IMR-90 (cell line): ENCODE data around the gene CUEDC2. TPM values are rescaled to one million over a fixed set of nuclear protein-coding genes. Genes with fewer than 3 reads are reported as not detected.
A peak's percentile ranks its signal among the peaks of the same experiment; 100 is the strongest.

Source experiments
- ATAC-seq: fragments of 200-7000 bp; cut with Tn5 transposase; 2 replicates; pipeline ENCODE4 v1.9.1; 2020; ENCODE audit warnings: low read depth, mild to moderate bottlenecking, moderate library complexity
- BruUV-seq: library from RNA; stranded (reverse); fragments of 400-500 nt; replicated peaks from 2 replicates; lab custom pipeline; 2021; lab: Mats Ljungman, UMichigan
- CTCF ChIA-PET: fragments of 300-600 bp; formaldehyde crosslinking; extraction: SDS; loops from one replicate; lab custom pipeline; 2021; ENCODE audit warnings: antibody characterized with exemption; lab: Yijun Ruan, JAX
- POLR2A ChIA-PET: fragments of 300-600 bp; sonication (Branson Sonifier 250); formaldehyde crosslinking; loops from one replicate; lab custom pipeline; 2022; ENCODE audit warnings: antibody characterized with exemption; ENCODE audit not compliant: unreplicated experiment; lab: Charles Lee
- DNase-seq: peaks from one replicate; pipeline ENCODE4 v3.0.0; 2013
- H2AFZ ChIP-seq: replicated peaks from 2 replicates; pipeline ENCODE3; 2013; ENCODE audit warnings: low read length, mild to moderate bottlenecking; ENCODE audit not compliant: poor library complexity
- H2AK5ac ChIP-seq: 2 replicates; pipeline ENCODE4 v1.6.1; 2013; ENCODE audit warnings: low read depth, low read length, inconsistent platforms
- H2AK9ac ChIP-seq: replicated peaks from 2 replicates; pipeline ENCODE3; 2013; ENCODE audit warnings: mild to moderate bottlenecking, low read depth, low read length, moderate library complexity; ENCODE audit not compliant: poor library complexity
- H2BK120ac ChIP-seq: 2 replicates; pipeline ENCODE4 v1.6.1; 2013; ENCODE audit warnings: low read depth, low read length, inconsistent platforms
- H2BK15ac ChIP-seq: 3 replicates; pipeline ENCODE4 v1.6.1; 2013; ENCODE audit warnings: low read depth, low read length, inconsistent platforms
- H2BK20ac ChIP-seq: 2 replicates; pipeline ENCODE4 v1.6.1; 2013; ENCODE audit warnings: low read depth, mild to moderate bottlenecking, inconsistent platforms, low read length, moderate library complexity
- H2BK5ac ChIP-seq: 2 replicates; pipeline ENCODE4 v1.6.1; 2013; ENCODE audit warnings: mild to moderate bottlenecking, low read depth, low read length, inconsistent platforms; ENCODE audit not compliant: poor library complexity, severe bottlenecking
- H3K14ac ChIP-seq: replicated peaks from 2 replicates; pipeline ENCODE4 v1.6.1; 2013; ENCODE audit warnings: low read depth, low read length, inconsistent platforms
- H3K18ac ChIP-seq: 2 replicates; pipeline ENCODE4 v1.6.1; 2013; ENCODE audit warnings: low read depth, low read length, control low read depth
- H3K23ac ChIP-seq: 2 replicates; pipeline ENCODE4 v1.6.1; 2013; ENCODE audit warnings: low read depth, low read length, inconsistent platforms
- H3K27ac ChIP-seq: 2 replicates; pipeline ENCODE4 v1.5.1; 2013; ENCODE audit warnings: mild to moderate bottlenecking, control low read depth, low read length; ENCODE audit not compliant: insufficient read depth
- H3K27me3 ChIP-seq: 2 replicates; pipeline ENCODE4 v1.6.1; 2013; ENCODE audit warnings: low read length; ENCODE audit not compliant: control insufficient read depth, insufficient read depth
- H3K36me3 ChIP-seq: 2 replicates; pipeline ENCODE4 v1.6.1; 2013; ENCODE audit warnings: low read length, mixed read lengths; ENCODE audit not compliant: control insufficient read depth, insufficient read depth
- H3K4ac ChIP-seq: 2 replicates; pipeline ENCODE4 v1.6.1; 2013; ENCODE audit warnings: low read depth, low read length, inconsistent platforms
- H3K4me1 ChIP-seq: 2 replicates; pipeline ENCODE4 v1.6.1; 2013; ENCODE audit warnings: low read length, mixed read lengths; ENCODE audit not compliant: control insufficient read depth, insufficient read depth
- H3K4me2 ChIP-seq: 2 replicates; pipeline ENCODE4 v1.6.1; 2013; ENCODE audit warnings: low read depth, mild to moderate bottlenecking, control low read depth, low read length, moderate library complexity
- H3K4me3 ChIP-seq: 2 replicates; pipeline ENCODE4 v1.5.1; 2013; ENCODE audit warnings: low read depth, mild to moderate bottlenecking, control low read depth, low read length, moderate library complexity; ENCODE audit not compliant: insufficient read depth
- H3K56ac ChIP-seq: 2 replicates; pipeline ENCODE4 v1.6.1; 2013; ENCODE audit warnings: low read length, inconsistent platforms; ENCODE audit not compliant: insufficient read depth; ENCODE audit errors: extremely low read depth
- H3K79me1 ChIP-seq, 2 experiments: 2 replicates each; pipeline ENCODE4 v1.6.1; 2013; ENCODE audit warnings: low read length in 2 of 2, inconsistent platforms in 1 of 2, low read depth in 1 of 2
- H3K9ac ChIP-seq: 2 replicates; pipeline ENCODE4 v1.6.1; 2013; ENCODE audit warnings: low read depth, low read length, control low read depth
- H3K9me1 ChIP-seq: 2 replicates; pipeline ENCODE4 v1.6.1; 2013; ENCODE audit warnings: low read length, inconsistent platforms; ENCODE audit not compliant: insufficient read depth
- H3K9me3 ChIP-seq: 2 replicates; pipeline ENCODE4 v1.6.1; 2013; ENCODE audit warnings: low read length; ENCODE audit not compliant: control insufficient read depth, insufficient read depth
- H4K20me1 ChIP-seq: 2 replicates; pipeline ENCODE4 v1.6.1; 2013; ENCODE audit warnings: low read length, inconsistent platforms; ENCODE audit not compliant: insufficient read depth
- H4K5ac ChIP-seq: 2 replicates; pipeline ENCODE4 v1.6.1; 2013; ENCODE audit warnings: mild to moderate bottlenecking, low read depth, low read length, control low read depth
- H4K8ac ChIP-seq, 2 experiments: 2 replicates each; pipeline ENCODE4 v1.6.1; 2013; ENCODE audit warnings: low read depth in 2 of 2, low read length in 2 of 2, control low read depth in 1 of 2, inconsistent platforms in 1 of 2
- H4K91ac ChIP-seq: 2 replicates; pipeline ENCODE4 v1.6.1; 2013; ENCODE audit warnings: low read depth, low read length, inconsistent platforms; ENCODE audit not compliant: insufficient read depth
- BHLHE40 ChIP-seq: fragments of 150-350 bp; IDR thresholded peaks from 2 replicates; pipeline ENCODE4 v1.6.1; 2016; ENCODE audit warnings: mild to moderate bottlenecking, low read depth, low read length
- CEBPB ChIP-seq: IDR thresholded peaks from 2 replicates; pipeline ENCODE4 v1.6.1; 2012; ENCODE audit warnings: low read depth, low read length, improper control_type of control experiment
- FOS ChIP-seq: fragments of 150-350 bp; IDR thresholded peaks from 2 replicates; pipeline ENCODE4 v1.6.1; 2016; ENCODE audit warnings: low read depth, low read length
- MAFK ChIP-seq: IDR thresholded peaks from 2 replicates; pipeline ENCODE4 v1.6.1; 2012; ENCODE audit warnings: low read depth, low read length, improper control_type of control experiment
- MAZ ChIP-seq: IDR thresholded peaks from 2 replicates; pipeline ENCODE4 v1.6.1; 2012; ENCODE audit warnings: low read depth, mild to moderate bottlenecking, low read length, improper control_type of control experiment, moderate library complexity, borderline replicate concordance
- NFE2L2 ChIP-seq: fragments of 150-350 bp; IDR thresholded peaks from 2 replicates; pipeline ENCODE4 v1.6.1; 2016; ENCODE audit warnings: low read depth, mild to moderate bottlenecking, low read length
- POLR2A ChIP-seq: IDR thresholded peaks from 2 replicates; pipeline ENCODE4 v1.6.1; 2012; ENCODE audit warnings: mild to moderate bottlenecking, low read depth, low read length
- RAD21 ChIP-seq: IDR thresholded peaks from 2 replicates; pipeline ENCODE4 v1.6.1; 2012; ENCODE audit warnings: low read length, improper control_type of control experiment
- RFX5 ChIP-seq: IDR thresholded peaks from 2 replicates; pipeline ENCODE4 v1.8.0; 2012; ENCODE audit warnings: low read depth, mild to moderate bottlenecking, low read length, moderate library complexity
- SMC3 ChIP-seq: fragments of 150-350 bp; IDR thresholded peaks from 2 replicates; pipeline ENCODE4 v1.6.1; 2016; ENCODE audit warnings: low read depth, mild to moderate bottlenecking, antibody characterized with exemption, low read length, moderate library complexity
- USF2 ChIP-seq: fragments of 150-350 bp; IDR thresholded peaks from 2 replicates; pipeline ENCODE4 v1.6.1; 2017; ENCODE audit warnings: mild to moderate bottlenecking, antibody characterized with exemption, low read length, low read depth
- WGBS, 2 experiments: methylation state at CpG; one replicate each; pipeline versions ENCODE4 v1.1.5 to v1.1.7; 2013; ENCODE audit warnings: missing lambda C conversion rate in 2 of 2; ENCODE audit not compliant: insufficient read length in 1 of 2; ENCODE audit errors: extremely low coverage in 2 of 2; 5-methylcytosine and 5-hydroxymethylcytosine counted together
- dilution Hi-C: fragments of 300-500 bp; cut with HindIII; formaldehyde crosslinking; loops from one replicate; pipeline ENCODE4 v1.14.3; 2018; ENCODE audit warnings: low sequenced_read_pairs; ENCODE audit not compliant: unreplicated experiment
- in situ Hi-C: fragments of 300-500 bp; cut with MboI; formaldehyde crosslinking; loops from 3 replicates; pipeline ENCODE4 v1.14.3; 2019; ENCODE audit warnings: low sequenced_read_pairs, inconsistent platforms, mixed read lengths
- intact Hi-C: fragments of 100-400 bp; cut with micrococcal nuclease; formaldehyde crosslinking; loops from 2 replicates; pipeline ENCODE4 v1.10.0; 2022
- polyA plus RNA-seq, 3 experiments: library from polyadenylated mRNA; depleted of rRNA; stranded (reverse); fragments of >200 nt; gene quantifications; 2 replicates each; pipeline ENCODE4 v1.2.3, GENCODE V29; 2012; ENCODE audit warnings: low replicate concordance in 1 of 3
- total RNA-seq: library from RNA; depleted of rRNA; stranded (reverse); fragments of >200 nt; gene quantifications from 2 replicates; pipeline ENCODE4 v1.2.3, GENCODE V29; 2012
- TF ChIP-seq, protein P1 (sequence below): conservative IDR thresholded peaks from 2 replicates; pipeline ENCODE4 v1.5.1; 2012; ENCODE audit warnings: mild to moderate bottlenecking, low read depth, low read length, improper control_type of control experiment
- TF ChIP-seq, protein P2 (sequence below): fragments of 150-350 bp; IDR thresholded peaks from 2 replicates; pipeline ENCODE4 v1.6.1; 2016; ENCODE audit warnings: low read depth, mild to moderate bottlenecking, low read length, moderate library complexity, borderline replicate concordance

CUEDC2 gene
- total and polyA plus RNA-seq, 2 of the 4 experiments (the other 2 are of a cell fraction): 55.7 to 84.9 TPM

DNA sequence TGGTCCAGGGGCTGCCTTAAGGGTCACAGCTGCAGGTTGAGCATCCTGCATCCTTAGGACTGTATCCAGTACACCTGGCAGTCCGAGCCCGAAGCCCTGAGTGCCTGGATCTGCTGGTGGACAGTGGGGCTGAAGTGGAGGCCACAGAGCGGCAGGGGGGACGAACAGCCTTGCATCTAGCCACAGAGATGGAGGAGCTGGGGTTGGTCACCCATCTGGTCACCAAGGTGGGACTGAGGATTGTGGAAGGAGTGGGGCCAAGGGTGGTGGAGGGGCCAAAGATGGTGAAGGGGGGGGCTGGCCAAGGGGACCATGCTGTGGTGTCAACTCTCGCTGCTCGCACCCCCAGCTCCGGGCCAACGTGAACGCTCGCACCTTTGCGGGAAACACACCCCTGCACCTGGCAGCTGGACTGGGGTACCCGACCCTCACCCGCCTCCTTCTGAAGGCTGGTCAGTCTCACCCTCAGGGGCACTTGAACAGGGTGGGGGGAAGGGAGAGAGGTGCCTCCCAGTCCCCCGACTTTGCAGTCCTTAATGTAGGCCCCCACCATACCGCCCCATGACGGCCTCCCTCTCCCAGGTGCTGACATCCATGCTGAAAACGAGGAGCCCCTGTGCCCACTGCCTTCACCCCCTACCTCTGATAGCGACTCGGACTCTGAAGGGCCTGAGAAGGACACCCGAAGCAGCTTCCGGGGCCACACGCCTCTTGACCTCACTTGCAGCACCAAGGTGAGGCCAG lies 31.6 kb downstream of the CUEDC2 start:
- Histone ChIP-seq H2AK5ac (0 out of 2 replicates have a peak overlapping the region, but pooled peaks have one; percentile 5), H2AFZ (no peak overlapping the region), H2AK9ac (peak overlapping the region; percentile 55), H3K9ac (no peak overlapping the region), H3K27me3 (no peaks in the 10 kb centered on the region), H4K5ac (no peak overlapping the region), H3K56ac (no peak overlapping the region), H3K18ac (no peak overlapping the region), H3K4me2 (no peak overlapping the region), H3K27ac (no peak overlapping the region), H3K9me3 (no peaks in the 10 kb centered on the region), H4K91ac (no peak overlapping the region), H3K4me1 (peaks cover 15% of the 10 kb centered on the region), H4K20me1 (peaks cover 6% of the 10 kb centered on the region), H2BK120ac (no peak overlapping the region), H3K14ac (no peak overlapping the region), H3K79me1 (peaks cover 26 to 29% of the 10 kb centered on the region in 2 experiments), H3K36me3 (peaks cover 26% of the 10 kb centered on the region), H2BK20ac (no peak overlapping the region), H2BK5ac (no peak overlapping the region), H3K23ac (no peak overlapping the region), H3K9me1 (peaks cover 6% of the 10 kb centered on the region; the same call in 1 of the 2 replicates), H3K4ac (no peak overlapping the region), H4K8ac (no peak overlapping the region), H2BK15ac (no peak overlapping the region), H3K4me3 (no peak overlapping the region)
- no peak for TF ChIP-seq RAD21
- TF ChIP-seq, protein P1, sequence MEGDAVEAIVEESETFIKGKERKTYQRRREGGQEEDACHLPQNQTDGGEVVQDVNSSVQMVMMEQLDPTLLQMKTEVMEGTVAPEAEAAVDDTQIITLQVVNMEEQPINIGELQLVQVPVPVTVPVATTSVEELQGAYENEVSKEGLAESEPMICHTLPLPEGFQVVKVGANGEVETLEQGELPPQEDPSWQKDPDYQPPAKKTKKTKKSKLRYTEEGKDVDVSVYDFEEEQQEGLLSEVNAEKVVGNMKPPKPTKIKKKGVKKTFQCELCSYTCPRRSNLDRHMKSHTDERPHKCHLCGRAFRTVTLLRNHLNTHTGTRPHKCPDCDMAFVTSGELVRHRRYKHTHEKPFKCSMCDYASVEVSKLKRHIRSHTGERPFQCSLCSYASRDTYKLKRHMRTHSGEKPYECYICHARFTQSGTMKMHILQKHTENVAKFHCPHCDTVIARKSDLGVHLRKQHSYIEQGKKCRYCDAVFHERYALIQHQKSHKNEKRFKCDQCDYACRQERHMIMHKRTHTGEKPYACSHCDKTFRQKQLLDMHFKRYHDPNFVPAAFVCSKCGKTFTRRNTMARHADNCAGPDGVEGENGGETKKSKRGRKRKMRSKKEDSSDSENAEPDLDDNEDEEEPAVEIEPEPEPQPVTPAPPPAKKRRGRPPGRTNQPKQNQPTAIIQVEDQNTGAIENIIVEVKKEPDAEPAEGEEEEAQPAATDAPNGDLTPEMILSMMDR: no peak
- no peak for TF ChIP-seq FOS
- no peak for TF ChIP-seq MAFK
- TF ChIP-seq MAZ: no peak
- no peak for TF ChIP-seq USF2
- TF ChIP-seq POLR2A: no peak
- TF ChIP-seq BHLHE40: no peak
- no peak for TF ChIP-seq RFX5
- TF ChIP-seq, protein P2, sequence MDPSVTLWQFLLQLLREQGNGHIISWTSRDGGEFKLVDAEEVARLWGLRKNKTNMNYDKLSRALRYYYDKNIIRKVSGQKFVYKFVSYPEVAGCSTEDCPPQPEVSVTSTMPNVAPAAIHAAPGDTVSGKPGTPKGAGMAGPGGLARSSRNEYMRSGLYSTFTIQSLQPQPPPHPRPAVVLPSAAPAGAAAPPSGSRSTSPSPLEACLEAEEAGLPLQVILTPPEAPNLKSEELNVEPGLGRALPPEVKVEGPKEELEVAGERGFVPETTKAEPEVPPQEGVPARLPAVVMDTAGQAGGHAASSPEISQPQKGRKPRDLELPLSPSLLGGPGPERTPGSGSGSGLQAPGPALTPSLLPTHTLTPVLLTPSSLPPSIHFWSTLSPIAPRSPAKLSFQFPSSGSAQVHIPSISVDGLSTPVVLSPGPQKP: no peak
- no peak for TF ChIP-seq NFE2L2
- no peak for TF ChIP-seq CEBPB
- TF ChIP-seq SMC3: no peak
- ChIA-PET POLR2A (no interaction called here), CTCF (interaction anchor here (1.5 kb wide), 1 partner anchor 87 kb away, joined by 3 read pairs; no protein-coding TSS in a partner anchor)
- 98% methylated on average over 5 of the region's 22 CpGs; no CpG with 5 or more reads in 1 of the 2 experiments for WGBS, 2 experiments
- ATAC-seq: no peak
- in situ Hi-C loops (no loop called here), dilution Hi-C loops (no loop called here), intact Hi-C loops (no loop called here)
- DNase-seq: no peak
- BruUV-seq: no TSS peak
